D341Med (cell line): ENCODE results near the gene POLR2H.

Source experiments
- DNase-seq: peaks from one replicate; pipeline ENCODE4 v3.0.0; 2012; ENCODE audit warnings: low spot score

The POLR2H gene

GRCh38 chr3:184387174-184387714, 25.7 kb downstream of the POLR2H start:
- no peak for DNase-seq

GRCh38 chr3:184388164-184388935, 26.8 kb downstream of the POLR2H start:
- DNase-seq = no peak

GRCh38 chr3:184388936-184389230, 27.4 kb downstream of the POLR2H start:
- DNase-seq = no peak

GRCh38 chr3:184389384-184389783, 27.9 kb downstream of the POLR2H start:
- DNase-seq = no peak

GRCh38 chr3:184389935-184390528, 28.5 kb downstream of the POLR2H start:
- no peak for DNase-seq

- DNase-seq = no peak
Observed at GRCh38 chr3:184391266-184391665, 29.8 kb downstream of the POLR2H start.

- DNase-seq = no peak
Observed at GRCh38 chr3:184395320-184395660, 33.8 kb downstream of the POLR2H start.

- DNase-seq = no peak
Observed at GRCh38 chr3:184399410-184399809, 37.9 kb downstream of the POLR2H start.

GRCh38 chr3:184405075-184406030, 43.8 kb downstream of the POLR2H start:
- peak; percentile 76 for DNase-seq

- DNase-seq = no peak
Observed at GRCh38 chr3:184409331-184409926, 47.9 kb downstream of the POLR2H start.

- DNase-seq = no peak
Observed at GRCh38 chr3:184409946-184410500, 48.5 kb downstream of the POLR2H start.

GRCh38 chr3:184414418-184415202, 53.1 kb downstream of the POLR2H start:
- DNase-seq = no peak

GRCh38 chr3:184415203-184415490, 53.6 kb downstream of the POLR2H start:
- no peak for DNase-seq

- DNase-seq = peak; percentile 90
Observed at GRCh38 chr3:184417619-184418327, 56.3 kb downstream of the POLR2H start.
